Stomach (tissue), 19 donors: ENCODE measurements around the gene GFRA4. TPM values are rescaled to one million over a fixed set of nuclear protein-coding genes. Genes with fewer than 3 reads are reported as not detected.

Experiments
- DNase-seq, 2 donors: peaks; one replicate each; pipeline versions ENCODE4 v3.0.0 to v3.0.0-alpha.2; 2013 to 2019
- H3K27ac ChIP-seq, 5 donors: fragments of 200-600 bp in 4 of 5; sonication (generic) in 4 of 5; one replicate each; pipeline ENCODE4 v1.5.1; 2013 to 2019; ENCODE audit warnings: mild to moderate bottlenecking in 1 of 5, moderate library complexity in 1 of 5
- H3K27me3 ChIP-seq, 3 donors: fragments of 200-600 bp; sonication (generic); one replicate each; pipeline ENCODE4 v1.5.1; 2017 to 2019; ENCODE audit warnings: mixed run types in 1 of 3
- H3K36me3 ChIP-seq, 4 donors: fragments of 200-600 bp; sonication (generic); 1 replicate in 3 of 4; 2 replicates in 1 of 4; pipeline ENCODE4 v1.5.1; 2016 to 2019
- H3K4me1 ChIP-seq, 4 donors: fragments of 200-600 bp; sonication (generic); one replicate each; pipeline ENCODE4 v1.5.1; 2016 to 2019
- H3K4me3 ChIP-seq, 4 donors: fragments of 200-600 bp; sonication (generic) in 3 of 4; one replicate each; pipeline ENCODE4 v1.5.1; 2016 to 2019; ENCODE audit warnings: mild to moderate bottlenecking in 1 of 4
- H3K9me3 ChIP-seq, 4 donors: fragments of 200-600 bp; sonication (generic); one replicate each; pipeline ENCODE4 v1.5.1; 2016 to 2019
- EP300 ChIP-seq: sonication (generic); formaldehyde crosslinking; IDR thresholded peaks from one replicate; pipeline ENCODE4 v1.6.1; 2017; ENCODE audit warnings: antibody characterized with exemption
- POLR2A ChIP-seq, 4 donors: fragments of 450-650 bp; IDR thresholded peaks; one replicate each; pipeline ENCODE4 v1.6.1; 2016; ENCODE audit warnings: antibody characterized with exemption in 4 of 4, control low read depth in 2 of 4, mild to moderate bottlenecking in 1 of 4, moderate library complexity in 1 of 4
- POLR2AphosphoS5 ChIP-seq, 3 donors: sonication (generic); formaldehyde crosslinking; IDR thresholded peaks; one replicate each; pipeline ENCODE4 v1.6.1; 2016; ENCODE audit warnings: antibody characterized with exemption in 3 of 3
- WGBS, 5 donors: extraction: QIAGEN DNeasy Blood & Tissue Kit in 3 of 5; methylation state at CpG; one replicate each; pipeline versions ENCODE4 v1.1.5 to v1.1.7; 2013 to 2018; 5-methylcytosine and 5-hydroxymethylcytosine counted together
- intact Hi-C: fragments of 100-400 bp; cut with DNase I; formaldehyde crosslinking; loops from one replicate; pipeline ENCODE4 v1.15.1; 2023; ENCODE audit warnings: low total_unique reads
- long read RNA-seq, 10 donors: transcript quantifications; one replicate each; lab custom pipeline, GENCODE V29; 2026
- polyA plus RNA-seq, 3 donors: library from polyadenylated mRNA; stranded (reverse); fragments of 200-250 nt; gene quantifications; one replicate each; pipeline ENCODE4 v1.2.3, GENCODE V29; 2013
- total RNA-seq, 5 donors: library from RNA; depleted of rRNA; stranded (reverse); fragments of >200 nt; gene quantifications; one replicate each; pipeline versions ENCODE4 v1.1.0 to v1.2.3, GENCODE V29; 2014 to 2016
- TF ChIP-seq, protein P1 (sequence below), 7 experiments: fragments of 450-650 bp in 4 of 7; fragments of 200-600 bp in 3 of 7; sonication (generic) in 3 of 7; IDR thresholded peaks; one replicate each; pipeline ENCODE4 v1.5.1; 2016 to 2019; ENCODE audit warnings: antibody characterized with exemption in 7 of 7, control low read depth in 2 of 7, mild to moderate bottlenecking in 1 of 7
- donor health status: healthy with polysubstance abuse.
- donor health status: Bipolar disorder and iron deficiency.
- donor health status: healthy.

The GFRA4 gene, protein sequence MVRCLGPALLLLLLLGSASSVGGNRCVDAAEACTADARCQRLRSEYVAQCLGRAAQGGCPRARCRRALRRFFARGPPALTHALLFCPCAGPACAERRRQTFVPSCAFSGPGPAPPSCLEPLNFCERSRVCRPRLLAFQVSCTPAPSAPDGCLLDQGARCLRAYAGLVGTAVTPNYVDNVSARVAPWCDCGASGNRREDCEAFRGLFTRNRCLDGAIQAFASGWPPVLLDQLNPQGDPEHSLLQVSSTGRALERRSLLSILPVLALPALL
- total RNA-seq (not detected), polyA plus RNA-seq (not detected)
- long read RNA-seq, donor 1: 0 reads
- long read RNA-seq, donor 2: 0 reads
- long read RNA-seq, donor 3: 0 reads
- long read RNA-seq, donor 4: 0 reads
- long read RNA-seq, donor 5: 0 reads
- long read RNA-seq, donor 6: 0 reads
- long read RNA-seq, donor 7: 0 reads
- long read RNA-seq, donor 8: 0 reads
- long read RNA-seq, donor 9: 0 reads
- long read RNA-seq, donor 10: 0 reads

DNA sequence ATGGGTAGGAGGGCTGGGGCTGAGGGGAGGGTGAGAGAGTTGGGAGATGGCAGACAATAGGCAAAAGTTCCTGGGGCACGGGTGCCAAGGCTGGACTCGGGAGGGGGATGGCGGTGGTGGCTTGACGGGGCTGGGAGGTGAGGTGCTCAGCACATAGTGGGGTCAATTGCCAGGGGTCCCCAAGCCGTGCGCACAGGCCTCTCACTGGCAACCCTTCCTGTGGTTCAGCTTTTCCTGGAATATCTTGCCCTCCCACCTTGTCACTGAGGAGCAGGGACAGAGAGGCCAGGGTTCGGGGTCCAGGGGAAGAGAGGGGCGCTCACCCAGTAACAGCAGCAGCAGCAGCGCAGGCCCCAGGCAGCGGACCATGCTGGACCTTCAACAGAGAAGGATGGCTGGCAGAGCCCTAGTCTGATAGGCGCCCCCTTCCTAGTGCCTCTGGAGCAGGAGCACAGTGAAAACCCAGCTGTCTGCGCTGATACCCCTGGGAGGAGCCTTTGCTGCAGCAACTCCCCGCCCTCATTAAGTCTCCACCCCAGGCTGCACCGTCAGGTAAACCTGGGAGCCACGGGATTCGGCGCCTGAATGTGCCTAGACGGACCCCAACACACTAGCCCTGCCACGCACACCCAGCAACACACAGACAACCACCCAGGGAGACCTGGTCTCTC, at the start of gene GFRA4:
TSS of gene GFRA4 (minus strand) at position 369 of the 671 bp plus-strand sequence. CDS start at position 369, 0 bp downstream.
- WGBS, 5 donors: 57 to 69% (median 63%) methylated on average over 15 to 19 of the region's 19 CpGs
- intact Hi-C loops: no loop called here
- Histone ChIP-seq H3K27me3 (peaks cover 9 to 53% (median 38%) of the 10 kb centered on the region in 3 donors), H3K9me3 (no peaks in the 10 kb centered on the region), H3K36me3 (no peaks in the 10 kb centered on the region), H3K4me1 (peaks cover 8 to 25% (median 16%) of the 10 kb centered on the region in 4 donors), H3K4me3 (no peak within 1 kb of the TSS), H3K27ac (no peak within 1 kb of the TSS)
- TF ChIP-seq POLR2AphosphoS5 (IDR thresholded peaks at IDR 0.05): no peak
- TF ChIP-seq, protein P1, sequence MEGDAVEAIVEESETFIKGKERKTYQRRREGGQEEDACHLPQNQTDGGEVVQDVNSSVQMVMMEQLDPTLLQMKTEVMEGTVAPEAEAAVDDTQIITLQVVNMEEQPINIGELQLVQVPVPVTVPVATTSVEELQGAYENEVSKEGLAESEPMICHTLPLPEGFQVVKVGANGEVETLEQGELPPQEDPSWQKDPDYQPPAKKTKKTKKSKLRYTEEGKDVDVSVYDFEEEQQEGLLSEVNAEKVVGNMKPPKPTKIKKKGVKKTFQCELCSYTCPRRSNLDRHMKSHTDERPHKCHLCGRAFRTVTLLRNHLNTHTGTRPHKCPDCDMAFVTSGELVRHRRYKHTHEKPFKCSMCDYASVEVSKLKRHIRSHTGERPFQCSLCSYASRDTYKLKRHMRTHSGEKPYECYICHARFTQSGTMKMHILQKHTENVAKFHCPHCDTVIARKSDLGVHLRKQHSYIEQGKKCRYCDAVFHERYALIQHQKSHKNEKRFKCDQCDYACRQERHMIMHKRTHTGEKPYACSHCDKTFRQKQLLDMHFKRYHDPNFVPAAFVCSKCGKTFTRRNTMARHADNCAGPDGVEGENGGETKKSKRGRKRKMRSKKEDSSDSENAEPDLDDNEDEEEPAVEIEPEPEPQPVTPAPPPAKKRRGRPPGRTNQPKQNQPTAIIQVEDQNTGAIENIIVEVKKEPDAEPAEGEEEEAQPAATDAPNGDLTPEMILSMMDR (IDR thresholded peaks at IDR 0.05): no peak
- DNase-seq: peak in 1 of 2 donors; percentile 3

DNA sequence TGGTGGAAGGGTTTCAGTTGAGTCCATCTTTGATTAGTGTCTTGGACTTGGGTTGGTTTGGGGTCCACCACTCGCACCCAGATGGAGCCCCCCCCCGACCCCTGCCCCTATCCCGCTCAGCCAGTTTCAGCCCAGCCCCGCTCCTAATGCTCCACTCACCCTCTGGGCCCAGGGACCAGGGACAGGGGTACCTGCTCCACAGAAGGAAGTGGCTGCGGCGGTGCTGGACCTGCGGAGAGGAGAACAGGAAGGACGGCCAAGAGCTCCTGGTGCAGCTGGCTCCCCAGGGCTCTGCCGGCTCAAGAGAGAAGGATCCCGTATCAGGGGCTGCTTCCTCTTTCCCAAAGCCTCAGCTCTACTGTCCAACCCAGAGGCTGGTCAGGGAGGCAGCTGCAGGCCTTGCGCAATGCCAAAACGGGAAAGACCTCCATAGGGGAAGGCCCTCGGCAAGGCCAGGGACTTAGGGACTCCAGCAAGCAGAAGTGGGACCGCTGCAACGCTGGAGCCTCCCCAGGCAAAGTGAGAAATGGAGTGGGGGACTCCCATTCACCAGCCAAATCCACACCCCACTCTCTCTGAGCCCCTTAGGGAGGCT, 49.2 kb upstream of the GFRA4 start, which contains the start of gene SIGLEC1:
TSS of gene SIGLEC1 (minus strand) at position 322 of the 595 bp plus-strand sequence. CDS start 5,472 bp downstream, outside the sequence.
- WGBS, 5 donors: 71 to 86% (median 78%) methylated on average over 6 to 15 of the region's 15 CpGs
- TF ChIP-seq POLR2A (IDR thresholded peaks at IDR 0.05) (no peak), POLR2AphosphoS5 (IDR thresholded peaks at IDR 0.05) (no peak), EP300 (no peak)
- TF ChIP-seq, protein P1 (IDR thresholded peaks at IDR 0.05): no peak
- peaks cover 0 to 16% (median 11%) of the 10 kb centered on the region in 4 donors for H3K4me1 ChIP-seq
- peak; percentile 34 to 50 for DNase-seq
- H3K4me3 ChIP-seq: peak within 1 kb of the TSS in 3 of 4 donors; percentile 2 to 31 (median 2)
- intact Hi-C loops: no loop called here
- no peaks in the 10 kb centered on the region for H3K36me3 ChIP-seq
- H3K9me3 ChIP-seq: no peaks in the 10 kb centered on the region
- H3K27ac ChIP-seq: peak within 1 kb of the TSS in 1 of 5 donors; percentile 35
- H3K27me3 ChIP-seq: no peaks in the 10 kb centered on the region

DNA sequence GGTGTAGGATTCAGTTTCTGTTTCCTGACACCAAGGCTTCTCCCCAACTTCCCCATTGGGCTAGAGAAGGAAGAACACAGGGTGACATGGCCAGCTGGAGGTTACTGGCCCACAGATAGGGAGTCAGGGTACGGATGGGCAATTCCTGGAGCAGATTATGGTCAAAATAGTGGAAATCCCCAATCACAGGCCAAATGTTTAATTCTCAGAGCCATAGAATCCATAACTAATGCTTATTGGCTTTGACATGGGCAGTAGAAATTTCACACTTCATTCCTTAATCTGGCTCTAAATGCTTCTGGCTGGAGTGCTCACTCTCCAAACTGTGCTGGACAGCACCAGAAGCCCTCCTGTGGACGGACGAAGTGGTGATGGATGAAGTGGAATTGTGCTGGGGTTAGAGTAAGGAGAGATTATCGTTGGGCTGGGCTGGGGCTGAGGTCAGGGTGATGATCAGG, 48.3 kb upstream of the GFRA4 start:
- no peak overlapping the region for H3K27ac ChIP-seq
- intact Hi-C loops: no loop called here
- DNase-seq: no peak
- H3K4me3 ChIP-seq: peak overlapping the region in 3 of 4 donors; percentile 2 to 31 (median 2)
- TF ChIP-seq POLR2AphosphoS5 (IDR thresholded peaks at IDR 0.05) (no peak), POLR2A (IDR thresholded peaks at IDR 0.05) (no peak), EP300 (no peak)
- TF ChIP-seq, protein P1 (IDR thresholded peaks at IDR 0.05): no peak
- no peaks in the 10 kb centered on the region for H3K36me3 ChIP-seq
- H3K4me1 ChIP-seq: peaks cover 0 to 16% (median 11%) of the 10 kb centered on the region in 4 donors
- H3K27me3 ChIP-seq: no peaks in the 10 kb centered on the region
- no peaks in the 10 kb centered on the region for H3K9me3 ChIP-seq
- 59 to 75% (median 71%) methylated on average over 4 of the region's 4 CpGs for WGBS, 5 donors
